Thyroid gland (tissue), 4 donors: ENCODE data around the gene EZR. TPM values are rescaled to one million over a fixed set of nuclear protein-coding genes. Genes with fewer than 3 reads are reported as not detected.
A peak's percentile ranks its signal among the peaks of the same experiment; 100 is the strongest.

Source experiments
- DNase-seq, 2 donors: peaks; one replicate each; pipeline ENCODE4 v3.0.0-alpha.2; 2019
- H3K27ac ChIP-seq, 3 donors: fragments of 200-600 bp; sonication (generic); 1 replicate in 2 of 3; 2 replicates in 1 of 3; pipeline ENCODE4 v1.5.1; 2016 to 2019; ENCODE audit warnings: mild to moderate bottlenecking in 1 of 3, moderate library complexity in 1 of 3
- H3K27me3 ChIP-seq: fragments of 200-600 bp; sonication (generic); one replicate; pipeline ENCODE4 v1.5.1; 2019
- H3K36me3 ChIP-seq, 2 donors: fragments of 200-600 bp; sonication (generic); one replicate each; pipeline ENCODE4 v1.5.1; 2016 to 2019
- H3K4me1 ChIP-seq, 2 donors: fragments of 200-600 bp; sonication (generic); one replicate each; pipeline ENCODE4 v1.5.1; 2017 to 2019
- H3K4me3 ChIP-seq, 3 donors: fragments of 200-600 bp; sonication (generic); replicated peaks in 1 of 3; 1 replicate in 2 of 3; 2 replicates in 1 of 3; pipeline ENCODE4 v1.5.1; 2016; ENCODE audit warnings: mild to moderate bottlenecking in 1 of 3
- H3K9me3 ChIP-seq: fragments of 200-600 bp; sonication (generic); one replicate; pipeline ENCODE4 v1.5.1; 2017
- CTCF ChIP-seq, 6 experiments: fragments of 200-600 bp in 3 of 6; fragments of 450-650 bp in 3 of 6; sonication (generic) in 3 of 6; IDR thresholded peaks; one replicate each; pipeline ENCODE4 v1.5.1; 2016 to 2019; ENCODE audit warnings: antibody characterized with exemption in 6 of 6, mild to moderate bottlenecking in 2 of 6, inconsistent platforms in 1 of 6, moderate library complexity in 1 of 6
- POLR2A ChIP-seq, 2 donors: fragments of 450-650 bp; IDR thresholded peaks; one replicate each; pipeline ENCODE4 v1.6.1; 2017; ENCODE audit warnings: antibody characterized with exemption in 2 of 2, mild to moderate bottlenecking in 2 of 2, moderate library complexity in 1 of 2
- WGBS, 2 donors: methylation state at CpG; one replicate each; pipeline ENCODE4 v1.1.5; 2017; 5-methylcytosine and 5-hydroxymethylcytosine counted together
- intact Hi-C: fragments of 100-400 bp; cut with DNase I; formaldehyde crosslinking; loops from one replicate; pipeline ENCODE4 v1.15.1; 2023
- total RNA-seq, 4 donors: library from RNA; depleted of rRNA; stranded (reverse); fragments of >200 nt; gene quantifications; one replicate each; pipeline ENCODE4 v1.2.3, GENCODE V29; 2016

The EZR gene
- total RNA-seq, 4 donors from 2014 or later: 221 to 412 (median 339) TPM

GRCh38 chr6:158777510-158777909, 41.7 kb downstream of the EZR start:
- Histone ChIP-seq H3K27ac (peak overlapping the region in 1 of 3 donors; percentile 32), H3K36me3 (peaks cover 41 to 47% of the 10 kb centered on the region in 2 donors), H3K4me3 (no peak overlapping the region), H3K27me3 (no peaks in the 10 kb centered on the region), H3K9me3 (no peaks in the 10 kb centered on the region), H3K4me1 (peaks cover 25 to 29% of the 10 kb centered on the region in 2 donors)
- TF ChIP-seq CTCF (IDR thresholded peaks at IDR 0.05): no peak
- no peak for TF ChIP-seq POLR2A (IDR thresholded peaks at IDR 0.05)
- no peak for DNase-seq
- intact Hi-C loops: no loop called here
- 92 to 100% methylated on average over 3 of the region's 3 CpGs for WGBS, 2 donors

- peaks cover 41 to 47% of the 10 kb centered on the region in 2 donors for H3K36me3 ChIP-seq
- TF ChIP-seq POLR2A (IDR thresholded peaks at IDR 0.05) (no peak), CTCF (IDR thresholded peaks at IDR 0.05) (no peak)
- no peak overlapping the region for H3K4me3 ChIP-seq
- WGBS, 2 donors: 88% methylated on average over 2 of the region's 2 CpGs
- no peaks in the 10 kb centered on the region for H3K9me3 ChIP-seq
- intact Hi-C loops: no loop called here
- no peak for DNase-seq
- H3K27me3 ChIP-seq: no peaks in the 10 kb centered on the region
- peaks cover 20 to 21% of the 10 kb centered on the region in 2 donors for H3K4me1 ChIP-seq
- peak overlapping the region in 1 of 3 donors; percentile 32 for H3K27ac ChIP-seq
Measured at GRCh38 chr6:158776737-158777136, 42.4 kb downstream of the EZR start.

GRCh38 chr6:158775832-158776231, 43.3 kb downstream of the EZR start:
- Histone ChIP-seq H3K27me3 (no peaks in the 10 kb centered on the region), H3K4me1 (peaks cover 18 to 22% of the 10 kb centered on the region in 2 donors), H3K36me3 (peaks cover 48 to 55% of the 10 kb centered on the region in 2 donors), H3K9me3 (no peaks in the 10 kb centered on the region), H3K4me3 (no peak overlapping the region), H3K27ac (peak overlapping the region in 1 of 3 donors; percentile 32)
- 87 to 98% methylated on average over 5 of the region's 5 CpGs for WGBS, 2 donors
- TF ChIP-seq CTCF (IDR thresholded peaks at IDR 0.05) (no peak), POLR2A (IDR thresholded peaks at IDR 0.05) (no peak)
- no peak for DNase-seq
- intact Hi-C loops: no loop called here

GRCh38 chr6:158774717-158775449, 44.3 kb downstream of the EZR start:
- TF ChIP-seq POLR2A (IDR thresholded peaks at IDR 0.05): no peak
- TF ChIP-seq CTCF (IDR thresholded peaks at IDR 0.05): no peak
- DNase-seq: no peak
- WGBS, 2 donors: 90 to 98% methylated on average over 16 to 17 of the region's 17 CpGs
- no peaks in the 10 kb centered on the region for H3K27me3 ChIP-seq
- peaks cover 57 to 64% of the 10 kb centered on the region in 2 donors for H3K36me3 ChIP-seq
- peaks cover 13 to 14% of the 10 kb centered on the region in 2 donors for H3K4me1 ChIP-seq
- H3K27ac ChIP-seq: no peak overlapping the region
- H3K9me3 ChIP-seq: no peaks in the 10 kb centered on the region
- H3K4me3 ChIP-seq: no peak overlapping the region
- intact Hi-C loops: no loop called here
